Thyroid gland (tissue), 4 donors: ENCODE measurements around the gene NAV3. TPM values are rescaled to one million over a fixed set of nuclear protein-coding genes. Genes with fewer than 3 reads are reported as not detected.

Source experiments
- DNase-seq, 2 donors: peaks; one replicate each; pipeline ENCODE4 v3.0.0-alpha.2; 2019
- H3K27ac ChIP-seq, 3 donors: fragments of 200-600 bp; sonication (generic); 1 replicate in 2 of 3; 2 replicates in 1 of 3; pipeline ENCODE4 v1.5.1; 2016 to 2019; ENCODE audit warnings: mild to moderate bottlenecking in 1 of 3, moderate library complexity in 1 of 3
- H3K27me3 ChIP-seq: fragments of 200-600 bp; sonication (generic); one replicate; pipeline ENCODE4 v1.5.1; 2019
- H3K36me3 ChIP-seq, 2 donors: fragments of 200-600 bp; sonication (generic); one replicate each; pipeline ENCODE4 v1.5.1; 2016 to 2019
- H3K4me1 ChIP-seq, 2 donors: fragments of 200-600 bp; sonication (generic); one replicate each; pipeline ENCODE4 v1.5.1; 2017 to 2019
- H3K4me3 ChIP-seq, 3 donors: fragments of 200-600 bp; sonication (generic); replicated peaks in 1 of 3; 1 replicate in 2 of 3; 2 replicates in 1 of 3; pipeline ENCODE4 v1.5.1; 2016; ENCODE audit warnings: mild to moderate bottlenecking in 1 of 3
- H3K9me3 ChIP-seq: fragments of 200-600 bp; sonication (generic); one replicate; pipeline ENCODE4 v1.5.1; 2017
- POLR2A ChIP-seq, 2 donors: fragments of 450-650 bp; IDR thresholded peaks; one replicate each; pipeline ENCODE4 v1.6.1; 2017; ENCODE audit warnings: antibody characterized with exemption in 2 of 2, mild to moderate bottlenecking in 2 of 2, moderate library complexity in 1 of 2
- WGBS, 2 donors: methylation state at CpG; one replicate each; pipeline ENCODE4 v1.1.5; 2017; 5-methylcytosine and 5-hydroxymethylcytosine counted together
- intact Hi-C: fragments of 100-400 bp; cut with DNase I; formaldehyde crosslinking; loops from one replicate; pipeline ENCODE4 v1.15.1; 2023
- total RNA-seq, 4 donors: library from RNA; depleted of rRNA; stranded (reverse); fragments of >200 nt; gene quantifications; one replicate each; pipeline ENCODE4 v1.2.3, GENCODE V29; 2016
- TF ChIP-seq, protein P1 (sequence below), 6 experiments: fragments of 200-600 bp in 3 of 6; fragments of 450-650 bp in 3 of 6; sonication (generic) in 3 of 6; IDR thresholded peaks; one replicate each; pipeline ENCODE4 v1.5.1; 2016 to 2019; ENCODE audit warnings: antibody characterized with exemption in 6 of 6, mild to moderate bottlenecking in 2 of 6, inconsistent platforms in 1 of 6, moderate library complexity in 1 of 6

Gene NAV3
- total RNA-seq, 4 donors from 2014 or later, result 5.7 to 21.9 (median 7.6) TPM

DNA sequence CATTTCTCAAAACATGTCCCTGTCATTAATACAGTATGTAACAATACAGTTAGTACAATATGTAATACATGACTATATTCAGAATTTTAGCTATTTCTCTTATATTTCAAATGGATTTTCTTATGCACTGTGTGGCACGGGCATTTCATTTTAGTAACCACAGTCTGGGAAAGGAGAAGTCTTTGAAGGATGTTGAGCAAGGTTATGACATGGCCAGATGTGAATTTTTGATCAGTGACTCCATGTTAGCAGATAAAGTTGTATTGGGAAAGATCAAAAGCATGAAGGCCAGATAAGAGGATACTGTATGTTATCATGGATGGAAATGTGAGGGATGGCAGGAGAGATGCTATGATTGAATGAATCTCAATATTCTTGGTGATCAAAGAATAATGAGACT lies 285.2 kb downstream of the NAV3 start:
- no peaks in the 10 kb centered on the region for H3K36me3 ChIP-seq
- H3K4me3 ChIP-seq, result no peak overlapping the region
- TF ChIP-seq, protein P1, sequence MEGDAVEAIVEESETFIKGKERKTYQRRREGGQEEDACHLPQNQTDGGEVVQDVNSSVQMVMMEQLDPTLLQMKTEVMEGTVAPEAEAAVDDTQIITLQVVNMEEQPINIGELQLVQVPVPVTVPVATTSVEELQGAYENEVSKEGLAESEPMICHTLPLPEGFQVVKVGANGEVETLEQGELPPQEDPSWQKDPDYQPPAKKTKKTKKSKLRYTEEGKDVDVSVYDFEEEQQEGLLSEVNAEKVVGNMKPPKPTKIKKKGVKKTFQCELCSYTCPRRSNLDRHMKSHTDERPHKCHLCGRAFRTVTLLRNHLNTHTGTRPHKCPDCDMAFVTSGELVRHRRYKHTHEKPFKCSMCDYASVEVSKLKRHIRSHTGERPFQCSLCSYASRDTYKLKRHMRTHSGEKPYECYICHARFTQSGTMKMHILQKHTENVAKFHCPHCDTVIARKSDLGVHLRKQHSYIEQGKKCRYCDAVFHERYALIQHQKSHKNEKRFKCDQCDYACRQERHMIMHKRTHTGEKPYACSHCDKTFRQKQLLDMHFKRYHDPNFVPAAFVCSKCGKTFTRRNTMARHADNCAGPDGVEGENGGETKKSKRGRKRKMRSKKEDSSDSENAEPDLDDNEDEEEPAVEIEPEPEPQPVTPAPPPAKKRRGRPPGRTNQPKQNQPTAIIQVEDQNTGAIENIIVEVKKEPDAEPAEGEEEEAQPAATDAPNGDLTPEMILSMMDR (IDR thresholded peaks at IDR 0.05), result no peak
- TF ChIP-seq POLR2A (IDR thresholded peaks at IDR 0.05), result no peak
- 78 to 80% methylated on average over 1 of the region's 1 CpG for WGBS, 2 donors
- no peak overlapping the region for H3K27ac ChIP-seq
- intact Hi-C loops, result no loop called here
- H3K9me3 ChIP-seq, result no peaks in the 10 kb centered on the region
- no peaks in the 10 kb centered on the region for H3K27me3 ChIP-seq
- peaks cover 0 to 9% of the 10 kb centered on the region in 2 donors for H3K4me1 ChIP-seq
- DNase-seq, result no peak

DNA sequence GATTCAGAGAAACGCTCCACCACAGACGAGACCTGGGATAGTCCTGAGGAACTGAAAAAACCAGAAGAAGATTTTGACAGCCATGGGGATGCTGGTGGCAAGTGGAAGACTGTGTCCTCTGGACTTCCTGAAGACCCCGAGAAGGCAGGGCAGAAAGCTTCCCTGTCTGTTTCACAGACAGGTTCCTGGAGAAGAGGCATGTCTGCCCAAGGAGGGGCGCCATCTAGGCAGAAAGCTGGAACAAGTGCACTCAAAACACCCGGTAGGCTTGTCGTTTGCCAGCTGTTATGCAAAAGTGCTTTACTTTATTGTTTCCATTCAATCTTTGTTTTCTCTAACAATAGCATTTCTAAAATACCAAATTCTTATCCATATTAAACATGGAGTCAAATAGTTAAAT lies 287.3 kb downstream of the NAV3 start:
- Histone ChIP-seq H3K36me3 (no peaks in the 10 kb centered on the region), H3K27me3 (no peaks in the 10 kb centered on the region), H3K4me1 (peaks cover 0 to 9% of the 10 kb centered on the region in 2 donors), H3K27ac (no peak overlapping the region), H3K9me3 (no peaks in the 10 kb centered on the region), H3K4me3 (no peak overlapping the region)
- TF ChIP-seq, protein P1 (IDR thresholded peaks at IDR 0.05), result no peak
- no peak for TF ChIP-seq POLR2A (IDR thresholded peaks at IDR 0.05)
- intact Hi-C loops, result no loop called here
- peak in 1 of 2 donors; percentile 9 for DNase-seq
- 38 to 54% methylated on average over 6 of the region's 6 CpGs for WGBS, 2 donors

DNA sequence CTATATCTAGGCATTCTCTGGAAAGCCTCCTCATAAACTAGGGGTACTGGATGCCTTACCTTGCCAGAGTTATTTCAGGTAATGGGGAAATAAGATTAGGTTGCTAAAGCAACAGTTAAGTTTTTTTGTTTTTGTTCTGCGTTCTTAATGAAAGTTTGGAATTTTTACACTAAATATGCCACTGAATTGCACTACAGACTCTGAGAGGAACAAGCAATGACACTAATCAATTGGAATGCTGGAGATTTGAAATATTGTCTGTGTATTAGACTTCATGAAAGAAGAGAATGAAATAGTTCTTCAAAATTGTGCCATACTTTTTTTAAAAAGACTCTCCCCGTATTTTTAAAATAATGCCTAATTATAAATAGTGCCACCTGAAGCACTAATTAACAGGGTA lies 287.8 kb downstream of the NAV3 start:
- 67 to 68% methylated on average over 2 of the region's 2 CpGs for WGBS, 2 donors
- no peak for TF ChIP-seq POLR2A (IDR thresholded peaks at IDR 0.05)
- H3K36me3 ChIP-seq, result no peaks in the 10 kb centered on the region
- intact Hi-C loops, result no loop called here
- no peaks in the 10 kb centered on the region for H3K9me3 ChIP-seq
- H3K4me3 ChIP-seq, result no peak overlapping the region
- no peak overlapping the region for H3K27ac ChIP-seq
- no peaks in the 10 kb centered on the region for H3K27me3 ChIP-seq
- peaks cover 0 to 9% of the 10 kb centered on the region in 2 donors for H3K4me1 ChIP-seq
- DNase-seq, result no peak

DNA sequence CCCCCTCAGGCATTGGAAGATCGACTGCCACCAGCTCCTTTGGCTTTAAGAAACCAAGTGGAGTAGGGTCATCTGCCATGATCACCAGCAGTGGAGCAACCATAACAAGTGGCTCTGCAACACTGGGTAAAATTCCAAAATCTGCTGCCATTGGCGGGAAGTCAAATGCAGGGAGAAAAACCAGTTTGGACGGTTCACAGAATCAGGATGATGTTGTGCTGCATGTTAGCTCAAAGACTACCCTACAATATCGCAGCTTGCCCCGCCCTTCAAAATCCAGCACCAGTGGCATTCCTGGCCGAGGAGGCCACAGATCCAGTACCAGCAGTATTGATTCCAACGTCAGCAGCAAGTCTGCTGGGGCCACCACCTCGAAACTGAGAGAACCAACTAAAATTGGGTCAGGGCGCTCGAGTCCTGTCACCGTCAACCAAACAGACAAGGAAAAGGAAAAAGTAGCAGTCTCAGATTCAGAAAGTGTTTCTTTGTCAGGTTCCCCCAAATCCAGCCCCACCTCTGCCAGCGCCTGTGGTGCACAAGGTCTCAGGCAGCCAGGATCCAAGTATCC lies 288.7 kb downstream of the NAV3 start:
- Histone ChIP-seq H3K36me3 (no peaks in the 10 kb centered on the region), H3K27me3 (no peaks in the 10 kb centered on the region), H3K4me3 (no peak overlapping the region), H3K4me1 (peaks cover 0 to 9% of the 10 kb centered on the region in 2 donors), H3K27ac (no peak overlapping the region), H3K9me3 (no peaks in the 10 kb centered on the region)
- 81 to 89% methylated on average over 12 of the region's 12 CpGs for WGBS, 2 donors
- TF ChIP-seq, protein P1 (IDR thresholded peaks at IDR 0.05), result no peak
- TF ChIP-seq POLR2A (IDR thresholded peaks at IDR 0.05), result no peak
- intact Hi-C loops, result no loop called here
- DNase-seq, result peak in 1 of 2 donors; percentile 8

DNA sequence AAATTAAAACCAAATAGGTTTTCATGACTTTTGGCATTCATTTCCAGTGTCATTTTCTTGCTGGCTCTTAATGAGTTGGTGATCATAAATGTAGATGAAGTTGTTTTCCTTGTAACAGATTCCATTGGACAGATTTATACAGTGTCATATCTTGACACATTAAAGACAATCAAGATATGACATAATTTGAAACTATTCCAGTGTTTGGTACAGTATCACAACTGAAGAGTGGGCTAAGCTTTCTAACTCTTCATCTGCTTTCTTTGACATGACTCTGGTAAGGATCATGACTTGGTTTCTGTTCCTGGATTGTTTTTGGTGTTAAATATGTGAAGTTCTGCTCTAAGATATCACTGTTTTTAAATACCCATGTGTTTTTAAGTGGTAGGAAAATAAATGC lies 289.6 kb downstream of the NAV3 start:
- TF ChIP-seq, protein P1 (IDR thresholded peaks at IDR 0.05), result no peak
- no peak for TF ChIP-seq POLR2A (IDR thresholded peaks at IDR 0.05)
- H3K27me3 ChIP-seq, result no peaks in the 10 kb centered on the region
- H3K9me3 ChIP-seq, result no peaks in the 10 kb centered on the region
- peaks cover 0 to 9% of the 10 kb centered on the region in 2 donors for H3K4me1 ChIP-seq
- H3K36me3 ChIP-seq, result no peaks in the 10 kb centered on the region
- intact Hi-C loops, result no loop called here
- DNase-seq, result no peak
- H3K4me3 ChIP-seq, result no peak overlapping the region
- H3K27ac ChIP-seq, result no peak overlapping the region
